ENCODE measurements around the gene DNAJB6. TPM values are rescaled to one million over a fixed set of nuclear protein-coding genes. Genes with fewer than 3 reads are reported as not detected.

The DNAJB6 gene
- total and polyA plus RNA-seq, 7 donors: 103 to 326 (median 229) TPM

GRCh38 chr7:157357129-157358040, 20.6 kb downstream of the DNAJB6 start:
- H3K27me3 ChIP-seq (ENCODE audit: insufficient read depth in 3 of 3, low read length in 2 of 3): no peaks in the 10 kb centered on the region
- peak overlapping the region; percentile 35 for H3K4me3 ChIP-seq
- intact Hi-C loops (cut with DNase I): loop anchor here (5.0 kb wide), 2 partner anchors 35 to 40 kb away; no protein-coding TSS in a partner anchor
- DNase-seq (no peak), ATAC-seq (no peak)
- peaks cover 10 to 34% of the 10 kb centered on the region in 2 donors for H3K36me3 ChIP-seq (ENCODE audit: insufficient read depth in 1 of 2, low read depth in 1 of 2)
- peak overlapping the region; percentile 89 for H3K27ac ChIP-seq
- TF ChIP-seq, protein P1, sequence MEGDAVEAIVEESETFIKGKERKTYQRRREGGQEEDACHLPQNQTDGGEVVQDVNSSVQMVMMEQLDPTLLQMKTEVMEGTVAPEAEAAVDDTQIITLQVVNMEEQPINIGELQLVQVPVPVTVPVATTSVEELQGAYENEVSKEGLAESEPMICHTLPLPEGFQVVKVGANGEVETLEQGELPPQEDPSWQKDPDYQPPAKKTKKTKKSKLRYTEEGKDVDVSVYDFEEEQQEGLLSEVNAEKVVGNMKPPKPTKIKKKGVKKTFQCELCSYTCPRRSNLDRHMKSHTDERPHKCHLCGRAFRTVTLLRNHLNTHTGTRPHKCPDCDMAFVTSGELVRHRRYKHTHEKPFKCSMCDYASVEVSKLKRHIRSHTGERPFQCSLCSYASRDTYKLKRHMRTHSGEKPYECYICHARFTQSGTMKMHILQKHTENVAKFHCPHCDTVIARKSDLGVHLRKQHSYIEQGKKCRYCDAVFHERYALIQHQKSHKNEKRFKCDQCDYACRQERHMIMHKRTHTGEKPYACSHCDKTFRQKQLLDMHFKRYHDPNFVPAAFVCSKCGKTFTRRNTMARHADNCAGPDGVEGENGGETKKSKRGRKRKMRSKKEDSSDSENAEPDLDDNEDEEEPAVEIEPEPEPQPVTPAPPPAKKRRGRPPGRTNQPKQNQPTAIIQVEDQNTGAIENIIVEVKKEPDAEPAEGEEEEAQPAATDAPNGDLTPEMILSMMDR (IDR thresholded peaks at IDR 0.05): no peak
- H3K4me1 ChIP-seq: peaks cover 91% of the 10 kb centered on the region
- H3K9me3 ChIP-seq: no peaks in the 10 kb centered on the region
- 67 to 85% (median 75%) methylated on average over 17 to 24 of the region's 24 CpGs for WGBS, 3 donors

DNA sequence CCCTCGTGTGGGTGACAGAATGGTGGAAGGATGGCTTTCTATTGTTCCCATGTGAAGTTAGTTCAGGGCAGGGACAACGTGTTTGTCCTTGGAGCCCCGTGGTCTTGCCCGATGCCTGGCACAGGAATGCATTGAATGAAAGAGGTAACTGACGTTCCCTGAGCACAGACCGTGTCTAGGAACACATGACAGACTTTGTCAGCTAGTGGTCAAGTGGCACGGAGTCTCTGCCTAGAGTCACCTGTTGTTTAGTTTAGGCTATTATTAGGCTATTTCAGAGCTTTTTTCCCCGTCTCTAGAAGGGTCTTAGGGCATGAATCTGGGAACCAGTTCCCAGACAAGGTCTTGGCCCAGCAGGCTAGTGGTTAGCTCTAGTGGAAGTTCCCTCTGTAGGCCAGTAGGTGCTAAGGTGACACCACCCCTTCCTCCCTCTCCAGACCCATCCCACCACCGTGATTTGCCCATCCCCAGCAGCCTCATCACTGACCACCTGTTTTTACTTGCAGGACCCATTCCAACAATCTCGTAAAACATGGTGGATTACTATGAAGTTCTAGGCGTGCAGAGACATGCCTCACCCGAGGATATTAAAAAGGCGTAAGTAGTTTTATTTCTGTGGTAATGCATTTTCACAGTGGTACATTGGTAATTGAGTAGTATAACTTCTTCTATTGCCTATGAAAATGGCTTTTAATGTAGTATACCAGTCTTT, 21.4 kb downstream of the DNAJB6 start:
- peaks cover 89% of the 10 kb centered on the region for H3K4me1 ChIP-seq
- H3K36me3 ChIP-seq (ENCODE audit: insufficient read depth in 1 of 2, low read depth in 1 of 2): peaks cover 11 to 43% of the 10 kb centered on the region in 2 donors
- TF ChIP-seq, protein P1 (IDR thresholded peaks at IDR 0.05): no peak
- WGBS, 3 donors: 27 to 47% (median 31%) methylated on average over 13 of the region's 13 CpGs
- peak overlapping the region; percentile 35 for H3K4me3 ChIP-seq
- peak overlapping the region; percentile 89 for H3K27ac ChIP-seq
- ATAC-seq (peak in 3 of 4 donors; percentile 31 to 54 (median 51)), DNase-seq (no peak)
- intact Hi-C loops (cut with DNase I): loop anchor here (5.0 kb wide), 2 partner anchors 34 to 39 kb away; no protein-coding TSS in a partner anchor
- H3K27me3 ChIP-seq (ENCODE audit: insufficient read depth in 3 of 3, low read length in 2 of 3): no peaks in the 10 kb centered on the region
- H3K9me3 ChIP-seq: no peaks in the 10 kb centered on the region

DNA sequence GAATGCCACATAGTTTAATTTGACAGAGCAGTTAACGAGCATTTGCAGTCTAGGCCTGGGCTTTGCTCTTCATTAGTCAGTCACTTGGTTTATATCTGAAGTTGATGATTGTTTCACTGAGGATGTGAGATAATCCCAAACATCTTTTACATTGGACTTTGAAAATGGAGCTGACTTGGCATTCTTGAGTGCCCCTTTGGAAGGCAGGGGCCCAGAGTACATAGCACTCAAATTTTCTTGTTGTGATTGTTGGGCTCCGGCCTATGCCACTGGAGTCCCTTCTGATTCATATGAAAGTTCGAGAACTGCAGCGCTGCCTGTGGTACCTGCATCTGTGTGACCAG, 21.9 kb downstream of the DNAJB6 start:
- TF ChIP-seq, protein P1 (IDR thresholded peaks at IDR 0.05): no peak

DNA sequence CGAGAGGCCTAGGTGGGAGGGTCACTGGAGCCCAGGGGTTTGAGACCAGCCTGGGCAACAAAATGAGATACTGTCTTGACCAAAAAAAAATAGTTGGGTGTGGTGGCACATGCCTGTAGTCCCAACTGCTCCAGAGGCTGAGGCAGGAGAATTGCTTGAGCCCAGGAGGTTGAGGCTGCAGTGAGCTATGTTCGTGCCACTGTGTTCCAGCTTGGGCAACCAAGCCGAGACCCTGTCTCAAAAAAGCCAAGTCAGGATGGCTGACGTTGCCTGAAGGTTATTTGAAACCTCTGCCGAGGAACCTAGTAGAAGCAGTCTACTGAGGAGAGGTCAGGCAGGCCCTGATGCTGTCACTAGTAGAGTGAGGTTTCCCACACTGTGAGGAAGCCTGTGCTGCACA, 22.8 kb downstream of the DNAJB6 start:
- TF ChIP-seq, protein P1 (IDR thresholded peaks at IDR 0.05): no peak
- WGBS, 3 donors: 38 to 70% (median 45%) methylated on average over 5 of the region's 5 CpGs
- no peaks in the 10 kb centered on the region for H3K27me3 ChIP-seq (ENCODE audit: insufficient read depth in 3 of 3, low read length in 2 of 3)
- H3K4me1 ChIP-seq: peaks cover 79% of the 10 kb centered on the region
- peak overlapping the region; percentile 89 for H3K27ac ChIP-seq
- H3K9me3 ChIP-seq: no peaks in the 10 kb centered on the region
- intact Hi-C loops (cut with DNase I): loop anchor here (5.0 kb wide), 2 partner anchors 33 to 38 kb away; no protein-coding TSS in a partner anchor
- no peak for DNase-seq
- ATAC-seq: no peak
- peaks cover 12 to 56% of the 10 kb centered on the region in 2 donors for H3K36me3 ChIP-seq (ENCODE audit: insufficient read depth in 1 of 2, low read depth in 1 of 2)
- peak overlapping the region; percentile 12 for H3K4me3 ChIP-seq

More for the DNA sequence above, 21.9 kb downstream of the DNAJB6 start:
- intact Hi-C loops (cut with DNase I): loop anchor here (5.0 kb wide), 2 partner anchors 34 to 39 kb away; no protein-coding TSS in a partner anchor
- peaks cover 88% of the 10 kb centered on the region for H3K4me1 ChIP-seq
- DNase-seq: no peak
- peak overlapping the region; percentile 35 for H3K4me3 ChIP-seq
- no peaks in the 10 kb centered on the region for H3K27me3 ChIP-seq (ENCODE audit: insufficient read depth in 3 of 3, low read length in 2 of 3)
- no peak for ATAC-seq
- WGBS, 3 donors: 59 to 97% (median 70%) methylated on average over 4 of the region's 4 CpGs
- H3K36me3 ChIP-seq (ENCODE audit: insufficient read depth in 1 of 2, low read depth in 1 of 2): peaks cover 12 to 48% of the 10 kb centered on the region in 2 donors
- H3K27ac ChIP-seq: peak overlapping the region; percentile 89
- H3K9me3 ChIP-seq: no peaks in the 10 kb centered on the region

Data from psoas muscle (tissue), 8 donors.